ENCODE measurements around the gene PHKG1.
"Not testable (repeated sequence)": the region's sequence is repeated elsewhere in the genome, so short reads cannot be mapped to it uniquely, and the experiment has no call there.

Gene PHKG1

GRCh38 chr7:56087445-56087844 lies 5.3 kb downstream of the PHKG1 start:
- H3K4me3 ChIP-seq = no peak overlapping the region
- H3K27ac ChIP-seq = no peak overlapping the region

GRCh38 chr7:56086761-56087160 lies 6.0 kb downstream of the PHKG1 start:
- H3K4me3 ChIP-seq = no peak overlapping the region

DNA sequence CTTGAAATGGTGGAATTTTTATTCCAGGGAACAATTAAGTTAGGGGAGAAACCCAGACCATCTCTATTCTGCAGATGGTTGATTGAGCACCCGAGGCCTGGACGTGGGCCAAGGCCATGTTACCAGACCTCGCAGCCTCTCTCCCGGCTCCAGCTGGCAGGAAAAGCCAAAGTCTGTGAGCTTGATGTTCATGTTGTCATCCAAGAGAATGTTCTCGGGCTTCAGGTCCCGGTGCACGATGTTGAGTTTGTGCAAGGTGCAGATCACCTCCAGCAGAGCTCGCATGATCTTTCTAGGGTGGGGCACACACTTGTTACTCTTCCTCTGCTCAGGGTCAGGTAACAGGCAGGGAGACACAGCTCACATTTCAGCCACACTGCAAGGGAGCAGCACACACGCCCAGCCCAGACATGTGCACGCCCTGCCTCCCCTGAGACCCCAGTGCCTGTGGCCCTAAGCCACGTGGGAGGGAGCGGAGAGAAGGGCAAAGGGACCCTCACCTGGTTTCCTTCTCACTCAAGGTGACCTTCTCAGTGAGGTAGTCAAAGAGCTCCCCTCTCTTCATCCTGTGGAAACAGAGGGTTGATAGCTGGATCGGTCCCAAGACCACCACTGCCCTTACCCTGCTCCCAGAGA lies 9.5 kb downstream of the PHKG1 start:
- Histone ChIP-seq H3K4me3 (no peak overlapping the region), H3K27ac (peak overlapping the region in 1 of 21 experiments; percentile 44)

More at GRCh38 chr7:56086761-56087160, 6.0 kb downstream of the PHKG1 start:
- no peak overlapping the region for H3K27ac ChIP-seq

DNA sequence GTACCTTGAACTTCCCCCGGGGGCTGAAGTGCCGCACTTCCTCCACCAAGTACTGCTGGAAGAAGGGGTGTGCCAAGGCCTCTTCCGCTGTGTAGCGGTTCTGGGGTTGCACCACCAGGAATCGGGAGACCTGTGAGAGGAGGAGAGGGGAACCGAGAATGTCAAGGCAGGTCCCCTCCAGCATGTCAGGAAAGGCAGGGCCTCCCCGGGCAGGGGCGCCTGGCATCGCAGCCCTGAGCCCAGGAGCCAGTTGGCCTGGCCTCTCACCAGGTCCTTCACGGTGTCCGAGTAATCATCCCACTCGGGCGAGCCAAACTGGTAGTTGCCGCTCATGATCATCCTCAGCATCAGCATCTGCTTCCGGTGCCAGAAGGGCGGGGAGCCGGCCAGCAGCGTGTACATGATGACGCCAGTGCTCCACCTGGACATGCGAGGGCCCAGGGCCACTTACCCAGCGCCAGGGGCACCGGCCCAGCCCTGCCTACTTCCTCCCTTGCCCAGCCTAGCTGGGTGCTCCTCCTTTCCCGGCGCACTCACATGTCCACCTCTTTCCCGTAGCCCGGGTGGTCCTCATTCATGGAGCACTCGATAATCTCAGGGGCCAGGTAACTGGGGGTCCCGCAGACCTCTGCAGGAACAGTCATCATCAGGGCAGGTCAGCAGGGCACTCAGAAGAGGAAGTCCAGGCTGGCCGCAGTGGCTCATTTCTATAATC lies 11.0 kb downstream of the PHKG1 start:
- Histone ChIP-seq H3K27ac (no peak overlapping the region), H3K4me3 (no peak overlapping the region)

DNA sequence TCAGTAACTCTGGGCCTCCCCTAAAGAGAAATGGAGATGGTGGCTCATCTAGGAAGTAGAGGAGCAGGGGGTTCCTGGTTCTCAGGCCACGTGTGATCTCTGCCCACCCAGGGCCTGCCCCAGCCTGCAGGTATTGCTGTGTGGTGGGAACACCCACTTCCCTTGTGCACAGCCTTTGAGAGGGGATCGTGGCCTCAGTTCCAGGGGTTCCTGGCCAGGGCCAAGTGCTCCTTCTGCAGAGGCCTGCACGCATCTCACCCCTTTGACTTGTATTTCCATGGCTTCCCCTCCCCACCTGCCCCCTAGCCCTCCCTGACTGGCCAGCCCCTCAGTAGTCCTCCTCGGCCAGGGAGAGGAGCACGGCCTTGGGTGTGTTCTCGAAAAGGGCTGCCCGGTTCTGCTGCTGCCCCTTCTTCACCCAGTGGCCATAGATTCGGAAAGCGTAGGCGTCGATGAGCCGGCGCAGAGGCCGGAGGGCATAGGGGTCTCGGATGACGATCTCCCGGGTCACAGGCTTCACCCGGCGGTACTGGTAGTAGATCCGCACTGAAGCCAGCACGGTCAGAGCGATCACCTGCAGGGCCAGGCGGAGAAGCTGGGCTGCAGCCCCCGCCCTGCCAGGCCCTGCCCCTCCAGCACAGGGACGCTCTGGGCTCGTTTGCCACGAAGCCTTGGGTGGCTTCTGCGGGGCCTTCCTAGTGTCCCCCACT lies 11.9 kb downstream of the PHKG1 start:
- not testable (repeated sequence) for H3K4me3 ChIP-seq
- peak overlapping the region in 6 of 21 experiments; percentile 35 to 69 (median 54) for H3K27ac ChIP-seq

- Histone ChIP-seq H3K4me3 (no peak overlapping the region), H3K27ac (peak overlapping the region in 16 of 21 experiments; percentile 5 to 71 (median 50))
Measured at GRCh38 chr7:56079450-56080185, 13.1 kb downstream of the PHKG1 start.

DNA sequence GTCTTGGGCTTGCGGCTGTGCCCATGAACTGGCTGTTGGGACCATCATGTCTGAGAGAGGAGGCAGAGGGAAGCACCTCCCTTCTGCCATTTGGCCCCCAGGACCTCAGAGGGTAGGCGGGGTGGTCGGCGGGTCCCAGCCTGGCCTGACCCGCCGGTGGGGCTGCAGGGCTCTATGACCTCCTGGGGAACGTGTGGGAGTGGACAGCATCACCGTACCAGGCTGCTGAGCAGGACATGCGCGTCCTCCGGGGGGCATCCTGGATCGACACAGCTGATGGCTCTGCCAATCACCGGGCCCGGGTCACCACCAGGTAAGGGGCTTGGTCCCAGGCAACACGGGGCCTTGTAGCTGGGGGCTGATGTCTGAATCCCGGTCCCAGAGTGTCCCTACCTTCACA lies 14.6 kb downstream of the PHKG1 start:
- peak overlapping the region in 6 of 21 experiments; percentile 7 to 64 (median 47) for H3K27ac ChIP-seq
- H3K4me3 ChIP-seq = no peak overlapping the region

GRCh38 chr7:56077681-56078080 lies 15.1 kb downstream of the PHKG1 start:
- H3K27ac ChIP-seq = peak overlapping the region in 1 of 21 experiments; percentile 51
- no peak overlapping the region for H3K4me3 ChIP-seq

- no peak overlapping the region for H3K4me3 ChIP-seq
- peak overlapping the region in 3 of 21 experiments; percentile 1 to 47 (median 41) for H3K27ac ChIP-seq
Measured at GRCh38 chr7:56074371-56074791, 18.4 kb downstream of the PHKG1 start.

DNA sequence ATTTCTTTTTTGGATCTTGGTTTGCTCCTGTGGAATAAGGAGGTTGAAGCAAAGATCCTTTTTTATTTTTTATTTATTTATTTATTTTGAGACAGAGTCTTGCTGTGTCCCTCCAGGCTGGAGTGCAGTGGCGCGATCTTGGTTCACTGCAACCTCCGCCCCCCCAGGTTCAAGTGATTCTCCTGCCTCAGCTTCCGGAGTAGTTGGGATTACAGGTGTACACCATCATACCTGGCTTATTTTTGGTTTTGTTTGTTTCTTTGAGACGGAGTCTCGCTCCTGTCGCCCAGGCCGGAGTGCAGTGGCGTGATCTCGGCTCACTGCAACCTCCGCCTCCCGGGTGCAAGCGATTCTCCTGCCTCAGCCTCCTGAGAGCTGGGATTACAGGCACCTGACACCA lies 26.4 kb downstream of the PHKG1 start:
- not testable (repeated sequence) for H3K27ac ChIP-seq, H3K4me3 ChIP-seq

DNA sequence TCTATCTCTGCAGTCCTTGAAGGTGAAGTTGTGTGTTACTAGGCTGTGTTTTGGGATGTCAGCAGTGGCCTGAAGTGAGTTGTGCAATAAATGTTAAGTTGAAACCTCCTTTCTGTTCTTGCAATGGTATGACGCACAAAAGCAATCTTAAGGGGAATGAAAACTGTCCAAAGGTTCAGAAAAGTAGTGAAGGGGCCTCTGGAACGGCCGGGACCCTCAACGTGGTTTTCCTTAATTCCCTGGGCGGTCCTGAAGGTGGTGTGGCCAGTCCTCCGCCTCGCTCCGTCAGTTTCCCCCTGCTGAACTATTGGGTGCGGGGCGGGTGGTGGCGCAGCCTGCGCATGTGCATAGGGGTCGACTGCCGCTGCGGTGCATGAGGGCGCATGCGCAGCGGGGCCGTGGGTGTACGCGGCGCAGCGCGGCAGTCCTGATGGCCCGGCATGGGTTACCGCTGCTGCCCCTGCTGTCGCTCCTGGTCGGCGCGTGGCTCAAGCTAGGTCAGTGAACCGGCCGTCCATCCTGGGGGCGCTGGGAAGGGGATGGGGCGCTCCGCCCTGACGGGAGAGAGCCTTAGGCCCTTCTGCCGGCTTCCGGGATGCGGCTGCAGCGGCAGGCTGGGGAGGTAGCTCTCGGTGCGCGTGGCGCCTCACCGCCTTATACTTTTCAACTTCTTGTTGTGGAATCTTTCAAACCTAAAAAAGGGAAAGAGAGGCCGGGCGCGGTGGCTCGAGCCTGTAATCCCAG lies 28.7 kb downstream of the PHKG1 start, which contains the start of gene SUMF2:
Gene SUMF2 (plus strand): TSS at position 405 of the 744 bp plus-strand sequence. CDS start 26 bp downstream, at position 431.
- Histone ChIP-seq H3K4me3 (peak within 1 kb of the TSS; percentile 60 to 91 (median 75)), H3K27ac (peak within 1 kb of the TSS; percentile 38 to 97 (median 92))

DNA sequence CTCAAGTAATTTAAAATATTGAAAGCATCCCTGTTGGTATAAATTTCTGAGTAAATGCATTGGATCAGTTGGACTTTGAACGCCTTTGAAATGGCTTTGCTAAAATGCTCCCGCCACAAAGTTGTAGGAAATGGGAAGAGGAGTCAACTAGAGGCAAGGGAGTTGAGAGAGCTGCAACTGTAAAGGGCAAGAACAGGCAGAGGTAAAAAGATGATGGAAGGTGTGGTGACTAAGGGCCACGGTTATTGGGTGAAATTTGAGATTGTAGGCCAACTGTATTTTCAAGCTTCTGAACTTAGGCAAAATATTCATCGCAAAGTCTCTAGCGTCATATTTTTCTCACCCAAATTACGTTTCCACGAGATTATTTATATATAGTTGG lies 29.3 kb downstream of the PHKG1 start:
- Histone ChIP-seq H3K4me3 (peak overlapping the region in 6 of 7 experiments; percentile 60 to 91 (median 72)), H3K27ac (peak overlapping the region in 19 of 21 experiments; percentile 64 to 97 (median 92))

- H3K4me3 ChIP-seq = no peak overlapping the region
- H3K27ac ChIP-seq = peak overlapping the region in 1 of 21 experiments; percentile 93
Measured at GRCh38 chr7:56062382-56062781, 30.4 kb downstream of the PHKG1 start.

- H3K27ac ChIP-seq = no peak overlapping the region
Measured at GRCh38 chr7:56053993-56054392, 38.8 kb downstream of the PHKG1 start.

DNA sequence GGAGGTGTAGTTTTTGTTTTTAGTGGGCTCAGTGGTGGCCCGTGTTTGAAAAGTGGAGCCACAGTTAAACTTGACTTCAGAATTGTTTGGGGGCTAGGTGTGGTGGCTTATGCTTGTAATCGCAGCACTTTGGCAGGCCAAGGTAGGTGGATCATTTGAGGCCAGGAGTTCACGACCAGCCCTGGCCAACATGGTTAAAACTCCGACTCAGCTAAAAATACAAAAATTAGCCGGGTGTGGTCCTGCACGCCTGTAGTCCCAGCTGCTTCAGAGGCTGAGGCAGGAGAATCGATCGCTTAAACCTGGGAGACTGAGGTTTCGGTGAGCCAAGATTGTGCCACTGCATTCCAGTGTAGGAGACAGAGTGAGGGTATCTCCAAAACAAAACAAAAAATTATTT lies 39.4 kb downstream of the PHKG1 start:
- Histone ChIP-seq H3K4me3 (no peak overlapping the region), H3K27ac (peak overlapping the region in 1 of 21 experiments; percentile 91)

More at GRCh38 chr7:56053993-56054392, 38.8 kb downstream of the PHKG1 start:
- H3K4me3 ChIP-seq = no peak overlapping the region

DNA sequence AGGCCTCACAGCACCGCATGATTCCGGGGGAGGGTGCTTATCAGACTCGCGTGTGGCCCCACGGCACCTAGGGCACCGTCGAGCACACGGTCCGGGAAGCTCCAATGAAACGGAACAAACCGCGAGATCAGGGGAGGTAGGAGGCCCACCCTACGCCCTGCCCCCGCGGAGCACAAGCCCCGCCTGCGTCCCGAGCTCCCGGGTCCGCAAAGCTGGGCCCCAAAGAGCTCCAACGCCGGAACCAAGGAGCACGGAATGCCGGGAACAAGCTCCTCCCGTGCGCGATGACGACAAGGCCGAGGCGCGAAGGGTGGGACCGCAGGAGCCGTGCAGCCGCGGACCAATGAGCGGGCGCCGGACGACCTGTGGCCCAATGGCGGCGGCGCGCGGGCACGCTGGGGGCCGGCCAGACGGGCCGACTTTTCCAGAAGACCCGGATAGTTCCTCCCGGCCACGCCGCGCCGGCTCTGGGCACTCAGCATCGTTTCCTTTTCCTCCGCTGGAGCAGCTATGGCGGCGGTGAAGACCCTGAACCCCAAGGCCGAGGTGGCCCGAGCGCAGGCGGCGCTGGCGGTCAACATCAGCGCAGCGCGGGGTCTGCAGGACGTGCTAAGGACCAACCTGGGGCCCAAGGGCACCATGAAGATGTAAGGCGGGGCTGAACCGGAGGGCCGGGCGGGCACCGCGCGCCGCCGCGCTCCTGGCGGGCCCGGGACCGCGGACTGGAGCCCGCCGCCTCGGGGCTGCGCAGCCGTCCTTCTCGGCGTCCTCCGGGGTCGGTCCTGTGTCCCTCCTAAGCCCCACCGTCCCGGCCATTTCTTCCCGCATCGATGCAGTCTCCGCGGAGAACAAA lies 41.2 kb downstream of the PHKG1 start, which contains the start of the genes CCT6A and PSPH:
Gene CCT6A (plus strand): TSS at position 427 of the 853 bp plus-strand sequence. CDS start 84 bp downstream, at position 511.
Gene PSPH (minus strand): TSS at position 106 of the 853 bp plus-strand sequence. CDS start 30,232 bp downstream, outside the sequence.
- peak within 1 kb of the TSS; percentile 61 to 98 (median 87) for H3K4me3 ChIP-seq
- peak within 1 kb of the TSS; percentile 75 to 98 (median 91) for H3K27ac ChIP-seq

DNA sequence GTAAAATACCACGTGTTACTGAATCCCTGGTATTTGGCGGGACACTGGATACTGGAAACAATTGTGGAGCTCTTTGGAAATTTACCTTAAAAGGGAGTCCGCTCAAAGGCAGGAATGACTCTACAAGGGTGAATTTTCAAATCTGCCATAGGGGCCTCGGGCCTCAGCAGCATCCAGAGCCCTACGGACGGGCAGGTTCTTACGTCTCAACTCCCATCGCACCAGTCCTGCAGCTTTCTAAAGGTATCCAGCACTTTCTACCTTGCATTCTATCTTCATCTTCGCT lies 41.8 kb downstream of the PHKG1 start:
- H3K27ac ChIP-seq = peak overlapping the region; percentile 55 to 98 (median 89)
- H3K4me3 ChIP-seq = peak overlapping the region; percentile 61 to 98 (median 87)

DNA sequence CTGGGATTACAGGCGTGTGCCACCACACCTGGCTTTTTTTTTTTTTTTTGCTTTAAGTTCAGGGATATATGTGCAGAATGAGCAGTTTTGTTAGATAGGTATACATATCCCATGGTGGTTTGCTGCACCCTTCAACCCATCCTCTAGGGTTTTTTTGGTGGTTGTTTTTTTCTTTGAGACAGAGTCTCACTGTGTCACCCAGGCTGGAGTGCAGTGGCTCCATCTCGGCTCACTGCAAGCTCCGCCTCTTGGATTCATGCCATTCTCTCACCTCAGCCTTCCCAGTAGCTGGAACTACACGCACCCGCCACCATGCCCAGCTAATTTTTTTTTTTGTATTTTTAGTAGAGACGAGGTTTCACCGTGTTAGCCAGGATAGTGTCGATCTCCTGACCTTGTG lies 44.0 kb downstream of the PHKG1 start:
- not testable (repeated sequence) for H3K27ac ChIP-seq

More for the DNA sequence above, 44.0 kb downstream of the PHKG1 start:
- not testable (repeated sequence) for H3K4me3 ChIP-seq
